Measurements from ENCODE around the gene LRRK1.

The LRRK1 gene

DNA sequence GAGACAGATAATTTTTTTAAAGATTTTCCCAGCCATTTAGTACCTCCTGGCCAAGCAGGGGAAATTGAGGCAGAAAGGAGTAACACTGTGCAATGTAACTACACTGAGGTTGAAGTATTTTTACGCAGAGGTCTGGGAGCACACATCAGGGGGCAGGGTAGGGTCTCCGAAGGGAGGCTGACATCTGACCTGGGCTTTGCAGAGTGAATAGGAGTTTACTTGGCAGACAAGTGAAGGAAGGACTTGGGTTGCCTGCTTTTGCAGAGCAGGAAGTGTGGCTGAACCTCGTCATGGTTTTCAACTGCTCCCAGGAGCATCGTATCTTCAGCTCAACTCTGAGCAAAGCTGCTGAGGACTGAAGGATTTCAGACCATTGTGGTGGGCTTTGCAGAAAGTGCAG is 66.2 kb downstream of the LRRK1 start:
- no peak overlapping the region for H3K27ac Mint-ChIP-seq
- no peak for ATAC-seq

DNA sequence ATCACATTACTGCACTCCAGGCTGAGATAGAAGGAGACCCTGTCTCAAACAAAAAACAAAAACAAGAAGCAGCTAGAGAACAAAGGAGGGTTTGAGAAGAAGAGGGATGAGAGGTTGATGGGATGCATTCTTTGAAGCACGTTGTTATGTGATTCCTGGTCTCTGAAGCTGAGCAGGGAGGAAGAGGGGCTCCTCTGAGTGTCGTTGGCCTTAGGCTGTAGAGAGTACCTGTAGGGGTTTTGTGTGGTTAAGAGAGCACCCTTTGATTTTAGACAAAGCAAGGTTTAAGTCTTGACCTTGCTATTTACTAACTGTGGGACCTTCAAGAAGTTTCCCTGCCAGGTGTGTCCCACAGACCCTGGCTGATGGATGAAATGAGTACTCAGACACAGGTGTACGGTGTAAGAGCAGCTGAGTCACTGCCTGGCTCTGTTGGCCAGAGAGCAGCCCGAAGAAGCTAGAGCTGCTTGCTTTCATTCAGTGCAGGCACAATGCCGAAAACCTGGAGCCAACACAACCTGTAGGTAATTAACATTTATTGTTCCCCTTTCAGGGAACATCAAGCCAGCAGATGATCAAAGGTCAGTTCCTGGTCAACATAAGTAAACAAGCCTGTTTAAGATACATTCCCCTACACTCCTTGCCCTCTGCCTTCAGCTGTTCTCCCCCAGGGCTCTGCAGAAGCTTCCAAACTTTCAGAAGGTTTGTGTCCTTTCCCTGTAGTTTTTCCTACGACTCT is 67.2 kb downstream of the LRRK1 start:
- Mint-ChIP-seq H3K27ac (no peak overlapping the region), H3K36me3 (ENCODE audit: low read depth) (no peaks in the 10 kb centered on the region), H3K4me3 (no peak overlapping the region), H3K9me3 (no peaks in the 10 kb centered on the region), H3K27me3 (peaks cover 2% of the 10 kb centered on the region), H3K4me1 (no peaks in the 10 kb centered on the region)
- ATAC-seq, result no peak
- DNase-seq, result no peak

More for the DNA sequence above, 66.2 kb downstream of the LRRK1 start:
- no peak for DNase-seq
- Mint-ChIP-seq H3K4me3 (no peak overlapping the region), H3K36me3 (ENCODE audit: low read depth) (no peaks in the 10 kb centered on the region), H3K4me1 (no peaks in the 10 kb centered on the region), H3K27me3 (peaks cover 2% of the 10 kb centered on the region), H3K9me3 (no peaks in the 10 kb centered on the region)

DNA sequence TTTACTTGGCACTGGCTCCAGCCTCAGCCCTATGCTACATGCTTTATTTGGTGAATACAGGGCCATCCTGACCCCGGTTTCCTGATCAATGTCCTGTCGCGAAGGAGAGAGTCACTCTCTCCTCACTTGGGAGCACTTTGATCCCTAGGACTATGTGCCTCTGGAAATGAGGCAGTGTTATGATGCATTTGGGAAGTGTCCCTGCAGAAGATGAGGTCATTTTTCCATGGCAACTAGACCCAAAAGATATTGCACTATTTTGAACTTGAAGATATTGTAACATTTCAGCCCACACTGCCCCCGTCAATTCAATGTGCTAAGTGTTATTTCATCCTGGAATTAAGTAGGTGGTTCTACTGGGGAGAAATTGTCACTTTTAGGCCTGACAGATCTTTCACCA is 68.0 kb downstream of the LRRK1 start:
- ATAC-seq (no peak), DNase-seq (no peak)
- Mint-ChIP-seq H3K4me1 (no peaks in the 10 kb centered on the region), H3K27me3 (peaks cover 2% of the 10 kb centered on the region), H3K36me3 (ENCODE audit: low read depth) (no peaks in the 10 kb centered on the region), H3K27ac (no peak overlapping the region), H3K9me3 (no peaks in the 10 kb centered on the region), H3K4me3 (no peak overlapping the region)

- Mint-ChIP-seq H3K27me3 (peaks cover 2% of the 10 kb centered on the region), H3K27ac (no peak overlapping the region), H3K36me3 (ENCODE audit: low read depth) (no peaks in the 10 kb centered on the region), H3K4me1 (no peaks in the 10 kb centered on the region), H3K4me3 (no peak overlapping the region), H3K9me3 (no peaks in the 10 kb centered on the region)
- DNase-seq, result no peak
- ATAC-seq, result no peak
Measured at GRCh38 chr15:100988297-100988696, 69.1 kb downstream of the LRRK1 start.

- Mint-ChIP-seq H3K9me3 (no peaks in the 10 kb centered on the region), H3K4me3 (no peak overlapping the region), H3K36me3 (ENCODE audit: low read depth) (no peaks in the 10 kb centered on the region), H3K4me1 (no peaks in the 10 kb centered on the region), H3K27ac (no peak overlapping the region), H3K27me3 (peaks cover 2% of the 10 kb centered on the region)
- DNase-seq (no peak), ATAC-seq (no peak)
Measured at GRCh38 chr15:100988857-100989256, 69.7 kb downstream of the LRRK1 start.

- H3K27ac Mint-ChIP-seq, result no peak overlapping the region
- no peaks in the 10 kb centered on the region for H3K9me3 Mint-ChIP-seq
- H3K36me3 Mint-ChIP-seq (ENCODE audit: low read depth), result no peaks in the 10 kb centered on the region
- no peak for ATAC-seq
- H3K27me3 Mint-ChIP-seq, result peaks cover 6% of the 10 kb centered on the region
- no peaks in the 10 kb centered on the region for H3K4me1 Mint-ChIP-seq
- DNase-seq, result no peak
- H3K4me3 Mint-ChIP-seq, result no peak overlapping the region
Measured at GRCh38 chr15:100994597-100995446, 75.7 kb downstream of the LRRK1 start.

DNA sequence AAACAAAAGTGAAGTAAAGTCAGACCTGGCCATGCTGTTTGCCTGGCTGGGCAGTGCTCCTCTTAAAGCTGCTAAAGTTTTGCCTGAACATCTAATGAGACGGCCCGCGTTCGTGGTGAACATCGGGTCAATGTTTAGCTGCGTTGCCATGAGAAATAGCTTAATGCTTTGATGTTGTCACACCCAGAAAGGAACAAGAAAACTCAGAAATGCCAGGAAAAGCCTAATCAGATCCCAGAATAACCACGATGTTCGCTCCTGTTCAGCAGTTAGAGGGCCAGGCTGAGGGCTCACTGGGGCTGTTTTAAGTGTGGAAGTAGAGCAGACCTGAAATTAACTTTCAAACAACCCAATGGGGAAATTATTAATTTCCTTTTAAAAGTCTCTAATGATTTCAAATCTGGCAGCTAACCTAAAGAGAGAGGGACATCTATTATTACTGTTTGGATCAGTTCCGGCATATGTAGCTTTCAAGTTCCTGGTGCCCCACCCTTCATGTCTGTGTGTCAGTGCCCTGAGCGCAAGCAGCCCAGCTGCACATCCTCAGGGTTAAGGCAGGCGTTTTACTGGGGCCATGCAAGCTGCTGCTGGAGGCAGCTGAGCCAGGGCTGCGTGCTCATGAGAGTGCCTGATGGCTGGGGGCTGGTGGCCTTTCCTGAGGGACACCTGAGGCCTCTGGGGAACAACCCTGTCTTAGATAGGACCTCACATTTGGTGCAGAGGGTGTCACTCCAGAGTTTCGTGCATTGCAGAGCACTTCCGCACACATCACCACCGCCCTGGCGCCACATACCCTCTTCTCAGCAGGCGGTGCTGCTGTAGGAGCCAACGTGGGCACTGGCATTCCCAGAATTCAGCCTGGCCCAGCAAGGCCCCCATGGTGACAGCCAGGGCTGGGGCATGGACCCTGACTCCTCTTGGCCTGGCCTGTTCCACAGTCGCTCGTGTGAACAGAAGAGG is 76.6 kb downstream of the LRRK1 start:
- no peak for DNase-seq
- H3K4me1 Mint-ChIP-seq, result no peaks in the 10 kb centered on the region
- peaks cover 6% of the 10 kb centered on the region for H3K27me3 Mint-ChIP-seq
- no peak overlapping the region for H3K27ac Mint-ChIP-seq
- H3K4me3 Mint-ChIP-seq, result no peak overlapping the region
- H3K36me3 Mint-ChIP-seq (ENCODE audit: low read depth), result no peaks in the 10 kb centered on the region
- no peaks in the 10 kb centered on the region for H3K9me3 Mint-ChIP-seq
- no peak for ATAC-seq

GRCh38 chr15:100997442-100997841 is 78.3 kb downstream of the LRRK1 start:
- Mint-ChIP-seq H3K36me3 (ENCODE audit: low read depth) (no peaks in the 10 kb centered on the region), H3K4me3 (no peak overlapping the region), H3K27me3 (peaks cover 6% of the 10 kb centered on the region), H3K27ac (no peak overlapping the region), H3K4me1 (no peaks in the 10 kb centered on the region), H3K9me3 (no peaks in the 10 kb centered on the region)
- DNase-seq, result no peak
- ATAC-seq, result no peak

DNA sequence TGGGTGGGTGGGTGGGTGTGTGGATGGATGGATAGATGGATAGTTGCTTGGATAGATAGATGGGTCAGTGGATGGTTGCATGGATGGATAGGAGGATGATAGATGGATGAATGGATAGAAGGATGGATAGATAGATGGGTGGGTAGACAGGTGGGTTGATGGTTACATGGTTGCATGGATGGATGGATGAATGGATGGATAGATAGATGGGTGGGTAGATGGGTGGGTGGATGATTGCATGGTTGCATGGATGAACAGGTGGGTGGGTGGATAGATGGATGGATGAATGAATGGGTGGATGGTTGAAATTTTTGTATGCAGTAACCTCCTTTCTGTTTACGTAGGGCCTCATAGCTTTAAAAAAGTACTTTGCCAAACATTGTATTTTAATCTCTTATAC is 79.5 kb downstream of the LRRK1 start:
- ATAC-seq (no peak), DNase-seq (no peak)
- H3K27me3 Mint-ChIP-seq, result peaks cover 6% of the 10 kb centered on the region
- H3K36me3 Mint-ChIP-seq (ENCODE audit: low read depth), result no peaks in the 10 kb centered on the region
- H3K4me1 Mint-ChIP-seq, result no peaks in the 10 kb centered on the region
- no peak overlapping the region for H3K27ac Mint-ChIP-seq
- H3K9me3 Mint-ChIP-seq, result no peaks in the 10 kb centered on the region
- no peak overlapping the region for H3K4me3 Mint-ChIP-seq

GRCh38 chr15:100999369-100999768 is 80.2 kb downstream of the LRRK1 start:
- no peak for DNase-seq
- Mint-ChIP-seq H3K27ac (no peak overlapping the region), H3K27me3 (peaks cover 6% of the 10 kb centered on the region), H3K4me1 (no peaks in the 10 kb centered on the region), H3K9me3 (no peaks in the 10 kb centered on the region), H3K4me3 (no peak overlapping the region), H3K36me3 (ENCODE audit: low read depth) (no peaks in the 10 kb centered on the region)
- no peak for ATAC-seq

- DNase-seq (no peak), ATAC-seq (no peak)
- H3K4me3 Mint-ChIP-seq, result no peak overlapping the region
- H3K27me3 Mint-ChIP-seq, result peaks cover 6% of the 10 kb centered on the region
- no peaks in the 10 kb centered on the region for H3K9me3 Mint-ChIP-seq
- H3K36me3 Mint-ChIP-seq (ENCODE audit: low read depth), result no peaks in the 10 kb centered on the region
- no peak overlapping the region for H3K27ac Mint-ChIP-seq
- no peaks in the 10 kb centered on the region for H3K4me1 Mint-ChIP-seq
Measured at GRCh38 chr15:101000271-101000681, 81.1 kb downstream of the LRRK1 start.

- Mint-ChIP-seq H3K4me1 (no peaks in the 10 kb centered on the region), H3K27me3 (peaks cover 6% of the 10 kb centered on the region), H3K27ac (no peak overlapping the region), H3K9me3 (no peaks in the 10 kb centered on the region), H3K36me3 (ENCODE audit: low read depth) (no peaks in the 10 kb centered on the region), H3K4me3 (no peak overlapping the region)
- ATAC-seq (no peak), DNase-seq (no peak)
Measured at GRCh38 chr15:101001056-101001455, 81.9 kb downstream of the LRRK1 start.

DNA sequence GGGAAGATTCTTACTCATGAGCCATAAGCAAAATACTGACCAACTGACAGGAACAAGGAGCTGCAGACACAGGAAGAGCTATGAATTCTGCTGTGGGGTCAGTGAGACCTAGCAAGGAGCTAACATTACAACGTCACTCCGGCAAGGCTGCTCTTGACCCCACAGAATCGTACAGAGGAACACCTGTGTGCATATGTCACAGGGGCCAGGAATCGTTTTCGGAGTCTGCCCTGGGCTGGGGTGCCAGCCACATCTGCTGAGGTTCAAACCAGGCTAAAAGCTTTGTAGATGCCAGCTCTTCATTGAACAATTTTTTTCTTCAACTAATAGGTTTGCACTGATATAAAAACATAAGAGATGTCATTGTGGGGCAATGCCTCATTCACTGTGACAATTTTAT is 82.6 kb downstream of the LRRK1 start:
- Mint-ChIP-seq H3K27ac (no peak overlapping the region), H3K4me3 (no peak overlapping the region), H3K9me3 (no peaks in the 10 kb centered on the region)

DNA sequence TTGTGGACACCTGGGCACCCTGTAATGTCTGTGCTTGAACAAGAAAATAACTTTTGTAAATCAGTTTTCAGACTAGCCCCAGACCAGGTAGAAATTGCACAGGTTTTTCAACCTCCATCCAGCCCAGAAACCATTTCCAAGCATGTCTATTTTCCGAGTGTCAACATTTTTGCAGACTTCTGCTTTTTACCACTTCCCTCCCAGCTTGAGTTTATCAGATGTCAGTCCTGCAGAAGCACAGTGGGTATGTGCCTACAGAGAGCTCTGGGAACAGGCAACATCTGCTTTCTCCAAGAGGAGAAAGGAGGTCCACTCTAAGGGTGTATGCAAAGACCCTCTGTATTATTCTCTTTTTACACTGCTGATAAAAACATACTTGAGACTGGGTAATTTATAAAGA is 83.9 kb downstream of the LRRK1 start:
- Mint-ChIP-seq H3K4me3 (no peak overlapping the region), H3K9me3 (no peaks in the 10 kb centered on the region), H3K4me1 (peaks cover 10% of the 10 kb centered on the region), H3K27ac (no peak overlapping the region), H3K27me3 (peaks cover 10% of the 10 kb centered on the region), H3K36me3 (ENCODE audit: low read depth) (no peaks in the 10 kb centered on the region)
- ATAC-seq, result no peak
- DNase-seq, result no peak

More for the DNA sequence above, 82.6 kb downstream of the LRRK1 start:
- DNase-seq (no peak), ATAC-seq (no peak)
- H3K36me3 Mint-ChIP-seq (ENCODE audit: low read depth), result no peaks in the 10 kb centered on the region
- no peaks in the 10 kb centered on the region for H3K4me1 Mint-ChIP-seq
- peaks cover 6% of the 10 kb centered on the region for H3K27me3 Mint-ChIP-seq
